Left cardiac atrium (tissue), 4 donors: ENCODE measurements around the gene FRMPD2. TPM values are rescaled to one million over a fixed set of nuclear protein-coding genes. Genes with fewer than 3 reads are reported as not detected.
"Not testable (repeated sequence)": the region's sequence is repeated elsewhere in the genome, so short reads cannot be mapped to it uniquely, and the experiment has no call there.

ENCODE experiments used
- ATAC-seq, 2 donors: fragments of 200-7000 bp; cut with Tn5 transposase; one replicate each; pipeline ENCODE4 v1.9.1; 2020; ENCODE audit warnings: mild to moderate bottlenecking in 2 of 2, moderate library complexity in 2 of 2
- DNase-seq: peaks from one replicate; pipeline ENCODE4 v3.0.0-alpha.2; 2020
- intact Hi-C, 2 donors: fragments of 100-400 bp; cut with DNase I; formaldehyde crosslinking; loops; one replicate each; pipeline versions ENCODE4 v1.14.1 to v1.15.1; 2022 to 2023
- total RNA-seq, 2 donors: library from RNA; stranded (reverse); fragmentation: NEBNext Ultra II Directional; extraction: Animal tissue kit (Norgen Biotek cat#: 25700); gene quantifications; one replicate each; pipeline ENCODE4 v1.2.1, GENCODE V29; 2021
- donor health status: DM: no; HTN: yes; CAD: no.
- donor health status: DM: no; HTN: yes; CAD: no; lungs with severe emphysema.
- donor health status: DM: yes; HTN: yes; CAD: no.
- donor health status: Dilated cardiomyopathy.

Gene FRMPD2
- total RNA-seq, 2 donors from 2014 or later = 6.0 to 7.7 TPM

DNA sequence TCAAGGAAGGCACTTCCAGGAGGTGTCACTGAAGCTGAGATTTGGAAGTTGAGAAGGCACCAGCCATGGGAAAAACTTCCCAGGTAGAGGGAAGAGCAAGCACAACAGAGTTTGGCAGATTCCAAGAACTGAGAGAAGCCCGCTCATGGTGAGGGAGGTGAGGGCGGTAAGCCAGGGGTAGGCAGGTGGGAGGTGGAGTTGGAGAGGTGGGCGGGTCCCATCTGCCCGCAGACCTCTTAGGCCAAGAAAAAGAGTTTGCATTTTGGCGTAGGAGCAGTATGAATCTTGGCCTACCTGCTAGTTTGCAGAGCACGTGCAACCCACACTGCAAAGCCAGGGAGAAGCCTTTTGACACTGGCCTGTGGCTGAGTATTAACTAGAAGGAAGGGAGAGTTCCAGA lies 18.8 kb downstream of the FRMPD2 start:
- ATAC-seq (no peak), DNase-seq (no peak)
- intact Hi-C loops = no loop called here

DNA sequence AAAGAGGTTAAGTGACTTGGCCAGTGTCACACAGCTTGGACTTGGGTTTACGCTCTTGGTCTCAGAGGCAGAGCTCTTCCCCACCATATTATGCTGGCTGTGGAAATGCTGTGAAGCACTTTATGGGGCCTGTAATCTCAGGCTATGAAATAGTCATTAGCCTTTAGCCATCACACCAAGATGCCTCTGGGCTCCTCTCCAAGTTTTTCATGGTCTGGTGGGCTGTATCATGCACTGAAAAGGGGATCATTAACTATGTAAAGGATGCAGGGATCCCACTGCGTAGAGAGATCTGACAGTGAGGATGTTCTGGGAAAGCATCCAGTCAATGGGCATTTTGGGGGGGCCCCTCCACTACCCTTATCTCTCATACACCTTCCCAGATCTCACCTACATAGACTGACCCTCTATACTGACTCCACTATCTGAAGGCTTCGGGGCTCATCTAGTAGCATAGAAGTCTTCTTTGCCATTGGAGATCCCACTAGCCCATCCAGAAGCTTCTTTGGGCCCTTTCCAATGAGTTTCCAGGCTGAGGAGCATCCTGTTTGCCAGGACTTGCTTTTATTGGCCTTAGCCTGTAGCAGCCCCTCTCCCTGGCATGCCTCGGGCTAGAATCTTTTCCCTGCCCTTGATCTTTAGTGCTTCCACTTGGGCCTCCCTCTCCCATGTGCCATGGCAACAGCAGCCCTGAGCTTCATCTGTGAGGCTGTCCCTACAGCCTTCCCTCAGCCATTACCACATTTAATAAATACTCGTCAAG lies 19.6 kb downstream of the FRMPD2 start:
- DNase-seq (no peak), ATAC-seq (no peak)
- intact Hi-C loops = no loop called here

DNA sequence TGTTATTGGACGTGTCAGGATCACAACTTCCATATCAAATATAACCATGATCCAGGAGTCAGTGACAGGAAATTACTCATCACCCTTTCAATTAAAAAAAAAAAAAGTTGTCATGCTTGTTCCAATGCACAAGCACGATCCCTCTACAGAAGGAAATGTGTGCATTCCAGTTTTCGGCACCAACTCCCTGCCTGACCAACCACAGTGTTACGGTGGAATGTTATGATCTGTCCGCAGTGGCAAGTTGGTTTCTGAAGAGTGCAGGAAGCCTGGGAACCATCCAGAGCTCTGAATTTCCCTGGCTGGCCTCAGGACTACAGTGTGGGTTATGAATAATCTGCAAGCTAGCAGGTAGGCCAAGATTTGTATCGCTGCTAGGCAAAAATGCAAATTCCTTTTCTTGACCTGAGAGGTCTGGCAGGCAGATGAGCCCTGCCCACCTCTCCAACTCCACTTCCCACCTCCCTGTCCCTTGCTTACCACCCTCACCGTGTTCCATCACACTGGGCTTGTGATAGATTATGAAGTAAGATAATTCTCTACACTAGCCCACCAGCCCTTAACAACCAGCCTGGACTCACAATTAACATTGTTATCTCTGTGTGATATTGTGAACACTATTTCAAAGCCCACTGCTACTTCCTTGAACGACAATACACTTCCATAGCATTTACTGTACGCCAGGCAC lies 20.4 kb downstream of the FRMPD2 start:
- intact Hi-C loops = no loop called here
- ATAC-seq = peak; percentile 50 to 68
- no peak for DNase-seq

GRCh38 chr10:48252354-48252650 lies 22.2 kb downstream of the FRMPD2 start:
- no peak for ATAC-seq
- intact Hi-C loops = no loop called here
- no peak for DNase-seq

- DNase-seq = no peak
- peak in 1 of 2 donors; percentile 18 for ATAC-seq
- intact Hi-C loops = no loop called here
These were observed 22.8 kb downstream of the FRMPD2 start for GRCh38 chr10:48251525-48252353.

- DNase-seq (no peak), ATAC-seq (peak; percentile 28 to 34)
- intact Hi-C loops = no loop called here
These were observed 23.4 kb downstream of the FRMPD2 start for GRCh38 chr10:48251152-48251524.

DNA sequence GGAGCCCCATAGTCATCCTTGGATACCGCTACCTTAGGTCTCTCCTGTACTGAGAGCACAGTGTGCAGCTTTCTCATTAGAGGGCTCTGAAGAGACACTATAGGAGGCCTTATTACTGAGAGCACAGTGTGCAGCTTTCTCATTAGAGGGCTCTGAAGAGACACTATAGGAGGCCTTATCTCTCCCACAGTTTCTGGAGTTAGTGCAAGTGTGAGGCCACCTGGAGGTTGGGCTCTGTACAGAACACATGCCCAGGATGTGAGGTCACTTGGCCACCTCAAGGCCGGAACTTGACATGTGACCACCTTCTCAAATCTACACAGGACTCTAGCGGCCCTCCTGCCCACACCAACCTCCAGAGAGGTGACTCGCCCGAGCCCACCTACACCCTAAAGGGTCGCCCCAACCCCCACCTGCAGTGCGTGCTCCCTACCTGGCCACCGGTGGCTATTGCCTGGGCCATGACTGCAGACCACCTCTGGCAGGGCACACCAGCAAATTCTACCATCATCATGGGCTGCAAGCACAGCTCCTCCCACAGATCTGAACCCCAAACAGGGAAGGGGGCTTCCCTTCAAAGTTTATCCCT lies 24.6 kb downstream of the FRMPD2 start:
- intact Hi-C loops = no loop called here
- DNase-seq (no peak), ATAC-seq (no peak)

DNA sequence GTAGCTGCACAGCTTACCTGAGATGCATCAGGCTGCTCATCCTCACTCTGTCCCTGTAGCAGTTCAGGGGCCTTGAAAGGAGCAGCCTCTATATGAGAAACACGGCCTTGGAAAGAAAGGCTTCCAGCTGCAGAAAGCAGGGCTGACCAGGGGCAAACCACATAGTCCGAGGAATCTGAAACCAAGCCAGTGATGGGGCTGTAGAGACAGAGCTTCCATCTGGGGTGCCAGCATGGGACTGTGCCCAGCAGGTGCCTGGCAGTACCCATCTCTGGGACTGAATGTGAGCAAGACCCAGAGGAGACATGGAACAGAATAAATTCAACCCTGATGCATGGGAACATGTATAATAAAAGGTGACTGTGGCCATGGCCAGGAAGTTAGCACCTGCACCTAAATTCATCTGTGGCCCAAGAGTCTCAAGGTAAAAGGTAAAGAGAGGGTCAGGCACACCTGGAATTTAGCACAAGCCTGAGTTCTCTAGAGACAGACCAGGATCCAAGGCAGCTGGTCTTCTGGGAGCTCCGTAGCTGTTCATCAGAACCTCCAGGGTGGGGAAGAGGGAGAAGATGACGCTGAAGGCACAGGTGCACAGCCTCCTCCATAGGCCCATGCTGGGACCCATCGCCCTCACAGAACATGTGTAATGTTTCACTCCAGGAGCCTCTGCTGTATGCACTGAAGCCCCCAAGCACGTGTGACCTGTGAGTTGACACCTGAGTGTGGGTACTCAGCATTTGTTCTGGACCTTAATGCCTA lies 25.3 kb downstream of the FRMPD2 start:
- DNase-seq (no peak), ATAC-seq (peak in 1 of 2 donors; percentile 1)
- intact Hi-C loops = no loop called here

- ATAC-seq (peak in 1 of 2 donors; percentile 65), DNase-seq (no peak)
- intact Hi-C loops = no loop called here
These were observed 26.0 kb downstream of the FRMPD2 start for GRCh38 chr10:48248462-48248861.

- DNase-seq (no peak), ATAC-seq (peak in 1 of 2 donors; percentile 22)
- intact Hi-C loops = no loop called here
These were observed 26.8 kb downstream of the FRMPD2 start for GRCh38 chr10:48247680-48248079.

DNA sequence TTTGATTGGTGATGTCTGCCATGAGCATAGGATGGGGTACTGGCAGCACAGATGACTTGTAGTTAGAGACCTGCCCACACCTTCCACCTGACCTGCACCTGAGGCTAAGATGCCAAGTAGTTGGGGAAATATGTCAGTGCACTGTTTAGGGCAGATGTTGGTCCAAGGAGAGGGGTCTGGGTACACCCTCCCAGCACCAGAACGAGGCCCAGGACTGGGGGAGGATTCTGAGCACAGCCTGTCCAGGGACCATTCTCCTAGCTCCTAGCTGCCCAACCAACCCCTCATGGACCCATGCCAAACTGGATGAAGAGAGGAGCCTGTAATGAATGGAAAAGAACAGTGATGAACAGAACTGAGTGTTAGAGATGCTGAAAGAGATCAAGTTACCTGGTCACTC lies 28.0 kb downstream of the FRMPD2 start:
- ATAC-seq = no peak
- no peak for DNase-seq
- intact Hi-C loops = no loop called here

- DNase-seq = no peak
- no peak for ATAC-seq
These were observed 28.5 kb downstream of the FRMPD2 start for GRCh38 chr10:48245977-48246376.

DNA sequence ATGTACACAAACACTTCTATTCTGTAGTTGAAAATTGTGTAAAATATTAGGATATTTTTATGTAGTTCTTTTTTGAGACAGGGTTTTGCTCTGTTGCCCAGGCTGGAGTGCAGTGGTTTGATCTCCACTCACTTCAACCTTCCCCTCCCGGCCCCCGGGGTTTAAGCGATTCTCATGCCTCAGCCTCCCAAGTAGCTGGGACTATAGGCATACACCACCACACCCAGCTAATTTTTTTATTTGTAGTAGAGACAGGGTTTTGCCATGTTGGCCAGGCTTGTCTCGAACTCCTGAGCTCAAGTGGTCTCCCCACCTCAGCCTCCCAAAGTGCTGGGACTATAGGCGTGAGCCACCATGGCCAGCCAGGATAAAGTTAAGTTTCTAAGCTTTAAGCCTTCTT lies 30.6 kb downstream of the FRMPD2 start:
- ATAC-seq, intact Hi-C loops, DNase-seq: not testable (repeated sequence)

More at GRCh38 chr10:48245977-48246376, 28.5 kb downstream of the FRMPD2 start:
- intact Hi-C loops = no loop called here

- intact Hi-C loops = no loop called here
- ATAC-seq = no peak
- no peak for DNase-seq
These were observed 31.0 kb downstream of the FRMPD2 start for GRCh38 chr10:48243487-48243886.

DNA sequence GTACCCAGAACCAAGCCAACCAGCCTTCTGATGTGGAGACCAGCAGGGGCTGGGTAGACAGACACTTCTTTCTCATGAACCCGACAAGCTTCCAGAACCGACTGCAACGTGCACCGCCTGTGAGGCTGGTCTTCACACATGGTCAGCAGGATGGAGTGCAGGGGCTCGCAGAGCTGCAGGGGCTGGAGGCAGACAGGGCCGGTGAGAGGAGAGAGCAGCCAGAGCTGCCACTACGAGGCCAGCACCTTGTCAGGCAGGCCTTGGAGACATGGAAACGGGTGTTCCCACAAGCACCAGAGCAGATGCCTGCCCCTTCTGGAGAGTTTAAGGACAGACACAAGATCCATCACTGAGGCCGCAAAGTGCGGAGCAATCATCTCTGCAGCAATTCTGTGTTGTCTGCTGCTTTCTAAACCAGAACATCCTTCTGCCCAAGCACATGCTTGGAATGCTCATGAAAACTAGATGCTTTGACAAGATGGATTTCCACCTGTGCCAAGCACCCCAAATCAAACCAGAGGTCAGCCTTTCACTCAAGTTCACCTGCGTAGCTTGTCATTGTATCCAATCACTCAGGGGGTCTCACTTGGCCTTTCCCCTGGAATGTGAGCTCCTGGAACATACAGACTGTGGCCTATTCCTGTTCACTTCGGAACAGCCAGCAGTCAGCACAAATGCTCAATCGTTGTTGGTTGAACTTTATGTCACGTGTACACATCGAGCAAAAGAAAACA lies 32.2 kb downstream of the FRMPD2 start:
- DNase-seq (no peak), ATAC-seq (no peak)
- intact Hi-C loops = no loop called here

DNA sequence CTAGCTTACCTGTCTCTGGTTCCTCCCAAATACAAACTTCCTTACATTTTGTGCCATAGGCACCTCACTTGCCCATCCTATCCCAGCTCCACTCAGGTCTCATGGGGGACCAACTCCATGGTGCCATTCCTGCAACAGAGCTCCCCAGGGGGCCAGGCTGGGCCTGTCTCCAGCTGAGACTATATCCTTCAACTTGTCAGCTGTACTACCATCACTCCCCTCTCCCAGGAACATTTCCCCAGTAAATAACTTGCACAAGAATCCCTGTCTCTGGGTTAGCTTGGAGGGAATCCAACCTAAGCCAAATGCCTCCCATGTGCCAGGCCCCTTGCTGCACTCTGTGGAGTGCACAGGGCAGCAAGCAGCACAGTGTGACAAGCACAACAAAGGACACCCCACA lies 33.2 kb downstream of the FRMPD2 start:
- DNase-seq (no peak), ATAC-seq (no peak)
- intact Hi-C loops = no loop called here

GRCh38 chr10:48240196-48240595 lies 34.3 kb downstream of the FRMPD2 start:
- intact Hi-C loops = no loop called here
- ATAC-seq = no peak
- no peak for DNase-seq

- ATAC-seq (no peak), DNase-seq (no peak)
- intact Hi-C loops = no loop called here
These were observed 34.9 kb downstream of the FRMPD2 start for GRCh38 chr10:48239618-48240017.
